Frontal cortex (tissue), 4 donors: ENCODE data around the gene GRK5. TPM values are rescaled to one million over a fixed set of nuclear protein-coding genes. Genes with fewer than 3 reads are reported as not detected.

ENCODE experiments used
- DNase-seq, 2 donors: peaks; one replicate each; pipeline ENCODE4 v3.0.0; 2012; ENCODE audit warnings: low spot score in 2 of 2
- FAIRE-seq: peaks from 2 replicates; lab custom pipeline; 2012; peaks lifted over from hg19 to GRCh38; lab: Jason Lieb, UNC
- total RNA-seq: library from RNA; depleted of rRNA; stranded (reverse); fragments of >200 nt; gene quantifications from one replicate; pipeline ENCODE4 v1.2.3, GENCODE V29; 2014
- donor health status: control.
- donor health status: control.
- donor health status: control.

GRK5 gene
- total RNA-seq, 1 donor from 2014 or later = 11.4 TPM

- DNase-seq = no peak
- no peak for FAIRE-seq
These were observed 119.8 kb downstream of the GRK5 start for GRCh38 chr10:119327096-119327745.

DNA sequence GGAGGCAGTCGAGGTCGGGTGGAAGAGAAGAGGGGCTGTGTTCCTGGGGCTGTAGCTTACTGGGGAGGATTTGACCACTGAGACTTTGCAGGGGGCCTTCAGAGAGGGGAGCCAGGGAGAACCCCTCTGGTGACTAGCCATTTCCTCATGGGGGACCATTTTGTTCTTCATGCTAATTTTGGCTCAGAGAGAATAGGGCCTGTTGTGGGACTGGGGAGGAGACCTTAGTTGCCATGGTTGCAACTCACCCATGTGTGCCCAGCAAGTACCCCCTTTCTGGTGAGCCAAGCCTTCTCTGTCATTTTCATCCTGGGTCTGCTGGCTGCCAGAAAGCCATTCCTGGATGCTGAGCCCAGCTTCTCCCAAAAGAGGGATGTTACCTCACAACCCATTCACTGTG lies 120.9 kb downstream of the GRK5 start:
- FAIRE-seq (no peak), DNase-seq (no peak)

DNA sequence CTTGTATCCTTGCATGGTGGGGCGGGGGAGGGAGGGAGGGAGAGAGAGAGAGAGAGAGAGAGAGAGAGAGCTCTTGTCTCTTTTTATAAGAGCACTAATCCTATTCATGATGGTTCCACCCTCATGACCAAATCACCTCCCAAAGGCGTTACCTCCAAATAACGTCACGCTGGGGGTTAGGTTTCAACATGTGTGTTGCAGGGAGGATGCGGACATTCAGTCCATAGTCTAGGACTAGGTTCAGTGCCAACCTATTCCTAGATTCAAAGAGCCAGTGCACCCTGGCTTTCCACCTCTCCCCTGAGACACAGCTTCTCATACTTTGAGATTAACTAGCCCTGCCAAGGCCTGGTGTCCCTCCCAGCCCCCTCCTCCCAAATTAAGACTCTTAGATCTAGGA lies 123.0 kb downstream of the GRK5 start:
- DNase-seq (no peak), FAIRE-seq (no peak)

DNA sequence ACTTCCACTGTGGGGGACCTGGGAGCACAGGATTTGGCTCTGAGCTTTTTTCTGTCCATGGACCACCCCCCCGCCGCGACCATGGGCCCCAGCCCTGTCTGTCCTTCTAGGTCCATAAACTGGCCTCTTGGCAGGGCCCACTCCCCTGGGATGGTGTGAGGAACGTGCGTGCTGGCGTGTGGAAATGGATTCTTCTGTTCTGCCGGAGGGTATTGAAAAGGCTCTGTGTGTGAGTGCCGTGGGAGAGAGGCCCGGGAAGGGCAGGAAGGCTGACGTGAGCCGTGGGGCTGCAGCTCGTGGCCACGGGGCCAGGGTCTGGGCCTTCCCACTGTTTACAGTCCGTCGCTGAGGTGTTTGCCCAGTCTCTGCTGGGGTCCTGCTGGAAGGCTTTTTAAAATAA lies 123.7 kb downstream of the GRK5 start:
- FAIRE-seq (no peak), DNase-seq (no peak)

DNA sequence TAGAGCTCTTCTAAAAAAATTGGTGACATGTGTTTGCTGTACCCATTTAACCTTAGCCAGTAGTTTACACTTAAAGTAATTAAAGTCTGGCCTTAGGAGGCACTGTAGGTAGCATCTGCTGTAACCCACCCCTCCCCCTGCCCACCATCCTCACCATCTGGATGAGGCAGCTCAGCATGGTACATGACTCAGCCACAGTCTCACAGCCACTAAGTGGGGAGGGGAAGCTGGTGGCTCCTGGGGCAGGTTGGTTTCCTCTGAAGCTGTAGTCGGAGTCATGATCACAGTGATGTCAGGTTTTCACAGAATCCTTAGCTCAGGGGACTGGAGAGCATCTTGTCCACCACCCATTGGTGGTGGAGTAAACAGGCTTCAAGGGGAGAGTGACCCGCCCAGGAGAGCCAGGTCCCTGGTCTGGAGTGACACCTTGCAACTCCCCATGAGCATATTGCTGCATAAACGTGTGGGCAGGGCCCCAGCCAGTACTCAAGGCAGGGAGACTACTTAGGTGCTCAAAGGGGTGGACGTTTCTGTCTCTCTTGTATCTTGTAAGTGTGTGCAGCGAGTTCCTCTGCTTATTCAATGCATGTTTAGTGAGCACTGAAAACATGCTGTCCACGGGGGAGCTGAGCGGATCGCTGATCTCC lies 125.9 kb downstream of the GRK5 start:
- no peak for FAIRE-seq
- DNase-seq = no peak

- no peak for DNase-seq
- no peak for FAIRE-seq
These were observed 128.4 kb downstream of the GRK5 start for GRCh38 chr10:119335671-119336353.

GRCh38 chr10:119336599-119336998 lies 129.2 kb downstream of the GRK5 start:
- no peak for FAIRE-seq
- no peak for DNase-seq

GRCh38 chr10:119337223-119337622 lies 129.9 kb downstream of the GRK5 start:
- DNase-seq (no peak), FAIRE-seq (no peak)

DNA sequence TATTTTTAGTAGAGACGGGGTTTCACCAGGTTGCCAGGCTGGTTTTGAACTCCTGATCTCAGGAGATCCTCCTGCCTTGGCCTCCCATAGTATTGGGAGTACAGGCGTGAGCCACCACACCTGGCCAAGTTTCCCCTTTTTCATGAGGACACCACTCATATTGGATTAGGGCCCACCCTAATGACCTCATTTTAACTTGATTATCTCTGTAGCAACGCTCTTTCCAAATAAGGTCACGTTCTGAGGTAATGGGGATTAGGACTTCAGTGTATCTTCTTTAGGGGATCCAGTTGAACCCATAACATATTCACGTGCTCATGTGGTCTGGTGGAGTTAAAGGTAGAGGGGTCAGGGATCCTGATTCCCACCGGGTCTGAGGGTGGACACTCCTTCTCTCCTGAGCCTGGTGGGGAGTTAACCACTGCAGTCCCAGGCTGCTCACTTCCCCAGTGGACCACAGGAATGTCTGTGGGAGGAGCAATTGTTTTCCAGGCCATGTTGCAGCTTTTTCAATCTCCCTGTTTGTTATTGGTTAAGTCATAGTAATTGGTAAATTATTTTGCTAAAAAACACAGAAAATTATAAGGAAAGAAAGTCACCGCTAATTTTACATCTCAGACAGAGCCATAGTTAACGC lies 130.5 kb downstream of the GRK5 start:
- FAIRE-seq (no peak), DNase-seq (no peak)

DNA sequence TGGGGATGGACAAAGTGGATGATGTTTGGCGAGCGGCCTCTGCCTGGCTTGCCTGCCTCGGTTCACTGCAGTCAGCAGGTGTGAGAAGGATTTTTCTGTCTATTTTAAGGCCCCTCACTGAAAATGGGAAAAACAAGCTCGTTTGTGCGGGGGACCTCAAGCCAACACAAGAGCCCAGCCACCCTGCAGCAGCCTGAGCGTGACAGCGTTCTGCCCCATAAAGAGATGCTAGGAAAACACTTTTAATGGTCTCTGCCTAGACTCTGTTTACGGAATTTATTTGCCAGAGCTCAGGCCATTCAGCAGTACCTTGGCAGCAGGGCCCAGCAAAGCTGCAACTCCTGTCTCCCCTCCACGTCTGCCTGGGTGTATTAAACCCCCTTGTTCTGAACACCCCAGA lies 131.7 kb downstream of the GRK5 start:
- DNase-seq (no peak), FAIRE-seq (no peak)

GRCh38 chr10:119340893-119341458 lies 133.6 kb downstream of the GRK5 start:
- no peak for DNase-seq
- FAIRE-seq = no peak

DNA sequence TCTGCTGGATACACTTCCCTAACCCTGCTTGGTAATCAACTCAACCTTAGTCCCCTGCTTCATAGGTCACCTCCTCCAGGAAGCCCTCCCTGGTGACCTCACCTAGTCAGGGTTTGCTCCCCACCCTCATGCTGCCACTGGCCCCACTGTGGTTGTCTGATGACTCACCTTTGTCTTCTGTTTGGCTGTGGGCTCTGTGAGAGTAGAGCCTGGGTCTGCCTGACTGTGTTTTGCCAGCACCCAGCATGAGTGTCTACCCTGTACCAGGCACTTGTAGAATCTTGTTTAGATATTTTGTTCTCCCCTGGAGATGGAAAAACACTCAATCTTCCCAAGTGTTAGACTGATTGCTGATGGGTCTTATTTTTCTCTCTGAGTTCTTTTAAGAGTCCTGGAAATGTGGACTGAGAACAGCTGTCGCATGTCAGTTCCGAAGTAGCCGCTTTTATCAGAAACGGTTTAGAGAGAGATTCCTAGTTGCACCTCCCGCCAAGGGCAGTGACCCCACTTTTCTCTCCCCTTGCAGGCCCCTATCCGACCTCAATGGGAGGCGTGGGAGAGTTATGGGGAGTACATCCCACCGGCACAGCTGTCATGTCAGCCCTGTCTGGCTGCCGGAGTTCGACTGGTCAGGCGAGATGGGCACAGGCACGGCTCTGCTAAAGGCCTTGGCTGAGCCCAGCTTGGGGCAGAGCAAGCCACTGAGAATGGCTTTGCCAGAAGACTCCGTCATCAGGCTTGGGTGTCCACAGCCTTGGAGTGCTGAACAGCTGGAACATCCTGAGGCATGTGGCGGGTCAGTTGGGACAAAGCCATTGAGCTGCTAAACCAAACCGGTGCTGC lies 134.3 kb downstream of the GRK5 start:
- DNase-seq (no peak), FAIRE-seq (no peak)

GRCh38 chr10:119342335-119342734 lies 135.0 kb downstream of the GRK5 start:
- no peak for DNase-seq
- no peak for FAIRE-seq

- FAIRE-seq (no peak), DNase-seq (no peak)
These were observed 135.7 kb downstream of the GRK5 start for GRCh38 chr10:119343011-119343601.

DNA sequence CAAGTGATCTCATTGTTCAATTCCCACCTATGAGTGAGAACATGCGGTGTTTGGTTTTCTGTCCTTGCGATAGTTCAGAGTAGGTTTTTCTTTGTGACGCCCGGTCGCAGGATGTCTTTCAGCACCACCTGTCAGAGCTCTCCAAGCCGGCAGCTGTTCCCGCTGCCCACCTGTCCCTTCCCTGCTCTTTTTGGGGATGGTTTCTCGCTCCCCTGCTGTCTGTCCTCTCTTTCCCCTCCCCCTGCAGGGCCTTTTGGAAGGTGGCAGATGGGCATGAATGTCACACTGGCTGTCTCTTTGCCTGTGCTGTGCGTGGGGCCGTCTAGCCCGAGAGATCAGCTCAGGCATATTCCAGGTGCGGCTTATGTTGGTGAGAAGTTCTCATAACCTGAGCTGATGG lies 137.0 kb downstream of the GRK5 start:
- DNase-seq = no peak
- FAIRE-seq = no peak

DNA sequence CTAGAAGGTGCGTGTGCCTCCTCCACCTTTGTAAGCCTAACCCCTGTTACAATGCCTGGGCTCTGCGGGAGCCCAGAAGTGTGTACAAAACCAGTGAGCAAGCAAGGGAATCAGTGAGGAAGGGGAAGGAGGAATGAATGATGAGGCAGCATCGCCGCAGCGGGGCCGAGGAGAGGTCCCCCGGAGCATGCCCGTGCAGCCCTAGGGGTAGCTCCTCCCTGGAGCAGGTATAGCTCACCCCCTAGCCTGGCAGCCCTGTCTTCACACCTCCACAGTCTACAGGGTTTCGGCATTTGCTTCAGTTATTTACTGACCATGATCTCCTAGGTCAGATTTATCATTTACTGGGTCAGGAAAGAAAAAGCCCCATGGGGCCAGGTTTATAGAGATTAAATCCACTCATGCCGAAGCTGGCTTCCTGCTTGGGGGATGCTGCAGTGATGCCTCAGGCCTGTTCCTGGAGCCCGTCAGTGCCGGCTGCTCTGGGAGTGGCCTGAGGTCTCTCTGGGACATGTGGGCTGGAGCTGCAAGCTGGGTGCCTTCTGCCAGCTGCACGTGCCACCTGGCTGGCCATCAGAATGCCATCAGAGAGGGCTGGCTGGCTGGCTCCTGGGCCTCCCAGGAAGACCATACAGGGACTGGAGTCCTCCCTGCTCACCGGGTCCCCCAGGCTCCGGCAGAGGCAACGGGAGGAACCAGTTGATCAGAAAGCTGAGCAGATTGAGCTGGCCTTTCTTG lies 138.9 kb downstream of the GRK5 start:
- FAIRE-seq (no peak), DNase-seq (no peak)

- FAIRE-seq = no peak
- DNase-seq = no peak
These were observed 140.0 kb downstream of the GRK5 start for GRCh38 chr10:119347181-119347974.

DNA sequence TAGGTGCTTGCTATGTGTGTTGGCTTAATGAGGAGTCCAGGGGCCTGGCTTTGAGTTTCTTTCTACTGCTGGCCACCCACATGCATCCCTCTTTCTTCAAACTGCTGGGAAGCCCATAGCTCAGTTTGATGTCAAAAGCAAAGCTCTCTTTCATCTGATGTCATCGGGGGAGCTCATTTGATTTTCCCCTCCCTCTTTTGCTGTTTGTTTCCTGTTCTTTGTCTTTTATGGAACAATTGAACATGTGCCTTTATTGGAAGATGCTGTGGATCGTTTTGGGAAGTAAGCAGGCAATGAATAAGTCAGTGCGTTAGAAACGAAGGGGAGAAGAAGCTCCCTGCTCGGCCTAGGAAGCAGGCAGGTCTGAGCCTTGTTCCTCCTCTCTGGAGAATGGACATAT lies 140.7 kb downstream of the GRK5 start:
- DNase-seq = no peak

More for the DNA sequence above, 140.7 kb downstream of the GRK5 start:
- no peak for FAIRE-seq
